ENCODE results near the gene MACO1.
"Not testable (repeated sequence)": the region's sequence is repeated elsewhere in the genome, so short reads cannot be mapped to it uniquely, and the experiment has no call there.

DNA sequence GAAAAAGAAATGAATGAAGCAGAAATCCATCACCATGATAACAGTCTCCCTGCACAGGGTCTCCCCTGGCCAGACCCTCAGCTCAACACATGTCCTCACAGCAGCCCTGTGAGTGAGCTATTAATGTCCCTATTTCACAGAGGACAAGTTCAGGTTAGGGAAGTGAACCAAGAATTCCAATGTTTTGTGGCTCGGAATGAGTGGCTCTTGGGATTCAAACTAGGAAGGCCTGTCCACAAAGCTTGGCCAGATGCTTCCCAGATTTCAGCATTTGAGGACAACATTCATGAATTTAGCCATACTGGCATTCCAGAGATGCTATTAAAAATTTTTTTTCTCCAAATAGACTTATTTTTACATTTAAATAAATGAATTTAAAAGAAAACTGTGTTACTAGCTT is 48.2 kb upstream of the MACO1 start:
- TF ChIP-seq EGR1 (IDR thresholded peaks at IDR 0.05; ENCODE audit: low read depth in 2 of 2); TAF1 (conservative IDR thresholded peaks at IDR 0.05); CTCF (IDR thresholded peaks at IDR 0.05; ENCODE audit: low read depth, low read length, missing input control); YY1 (IDR thresholded peaks at IDR 0.05): not testable (repeated sequence)
